ENCODE data around the gene TMEM44.

Gene TMEM44

GRCh38 chr3:194642769-194643168 lies 9.6 kb upstream of the TMEM44 start:
- TF ChIP-seq, protein P1, sequence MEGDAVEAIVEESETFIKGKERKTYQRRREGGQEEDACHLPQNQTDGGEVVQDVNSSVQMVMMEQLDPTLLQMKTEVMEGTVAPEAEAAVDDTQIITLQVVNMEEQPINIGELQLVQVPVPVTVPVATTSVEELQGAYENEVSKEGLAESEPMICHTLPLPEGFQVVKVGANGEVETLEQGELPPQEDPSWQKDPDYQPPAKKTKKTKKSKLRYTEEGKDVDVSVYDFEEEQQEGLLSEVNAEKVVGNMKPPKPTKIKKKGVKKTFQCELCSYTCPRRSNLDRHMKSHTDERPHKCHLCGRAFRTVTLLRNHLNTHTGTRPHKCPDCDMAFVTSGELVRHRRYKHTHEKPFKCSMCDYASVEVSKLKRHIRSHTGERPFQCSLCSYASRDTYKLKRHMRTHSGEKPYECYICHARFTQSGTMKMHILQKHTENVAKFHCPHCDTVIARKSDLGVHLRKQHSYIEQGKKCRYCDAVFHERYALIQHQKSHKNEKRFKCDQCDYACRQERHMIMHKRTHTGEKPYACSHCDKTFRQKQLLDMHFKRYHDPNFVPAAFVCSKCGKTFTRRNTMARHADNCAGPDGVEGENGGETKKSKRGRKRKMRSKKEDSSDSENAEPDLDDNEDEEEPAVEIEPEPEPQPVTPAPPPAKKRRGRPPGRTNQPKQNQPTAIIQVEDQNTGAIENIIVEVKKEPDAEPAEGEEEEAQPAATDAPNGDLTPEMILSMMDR (IDR thresholded peaks at IDR 0.05), result no peak
- H3K27ac ChIP-seq, result no peak overlapping the region

GRCh38 chr3:194640829-194641228 lies 7.6 kb upstream of the TMEM44 start:
- TF ChIP-seq, protein P1 (IDR thresholded peaks at IDR 0.05), result peak; percentile 31
- no peak for TF ChIP-seq ZFX (IDR thresholded peaks at IDR 0.05; ENCODE audit: borderline replicate concordance)
- H3K27ac ChIP-seq, result no peak overlapping the region

- no peak overlapping the region for H3K27ac ChIP-seq
- TF ChIP-seq ZFX (IDR thresholded peaks at IDR 0.05; ENCODE audit: borderline replicate concordance), result no peak
- TF ChIP-seq, protein P1 (IDR thresholded peaks at IDR 0.05), result no peak
Observed at GRCh38 chr3:194638991-194639605, 5.9 kb upstream of the TMEM44 start.

- no peak overlapping the region for H3K27ac ChIP-seq
- TF ChIP-seq, protein P1 (IDR thresholded peaks at IDR 0.05), result no peak
- no peak for TF ChIP-seq ZFX (IDR thresholded peaks at IDR 0.05; ENCODE audit: borderline replicate concordance)
Observed at GRCh38 chr3:194637541-194638400, 4.6 kb upstream of the TMEM44 start.

- no peak for TF ChIP-seq ZFX (IDR thresholded peaks at IDR 0.05; ENCODE audit: borderline replicate concordance)
- TF ChIP-seq, protein P1 (IDR thresholded peaks at IDR 0.05), result no peak
- H3K27ac ChIP-seq, result no peak overlapping the region
Observed at GRCh38 chr3:194637066-194637465, 3.8 kb upstream of the TMEM44 start.

DNA sequence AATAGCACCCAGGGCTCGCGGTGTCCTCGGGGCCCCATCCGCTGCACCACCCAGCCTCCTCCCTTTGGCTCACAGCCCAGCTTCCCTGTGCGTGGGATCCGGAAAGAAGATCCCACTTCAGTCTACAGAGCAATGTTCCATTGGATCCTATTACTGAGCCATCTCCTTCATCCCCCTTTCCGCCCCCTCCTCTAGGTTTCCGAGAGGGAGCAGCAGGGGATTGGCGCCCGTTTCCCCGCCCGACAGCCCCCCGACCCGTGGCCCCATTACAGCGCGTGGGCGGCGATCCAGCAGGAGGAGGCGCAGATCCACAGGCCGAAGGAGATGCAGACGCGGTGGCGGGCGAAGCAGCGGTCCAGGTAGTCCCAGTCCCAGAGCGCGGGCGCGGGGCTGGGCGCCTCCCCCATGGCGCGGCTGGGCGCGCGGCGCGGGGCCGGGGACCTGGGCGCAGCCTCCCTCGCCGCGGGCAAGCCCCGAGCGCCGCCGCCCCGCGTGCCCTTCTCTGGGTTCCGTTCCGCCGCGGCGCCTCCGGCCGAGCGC lies 340 bp downstream of the TMEM44 start:
- no peak for TF ChIP-seq ZFX (IDR thresholded peaks at IDR 0.05; ENCODE audit: borderline replicate concordance)
- TF ChIP-seq, protein P1 (IDR thresholded peaks at IDR 0.05), result no peak
- H3K27ac ChIP-seq, result peak overlapping the region; percentile 45

Measured in 22Rv1 (cell line).